Activated naive CD4-positive, alpha-beta T cell treated with anti-CD3 and anti-CD28 coated beads, Interleukin-2, amount 50 U/mL, for 24 hours (primary cell): ENCODE results near the gene DLST.
"Not testable (repeated sequence)": the region's sequence is repeated elsewhere in the genome, so short reads cannot be mapped to it uniquely, and the experiment has no call there.

Source experiments
- H3K27ac Mint-ChIP-seq: one replicate; pipeline ENCODE4 v1.8.0; 2021; ENCODE audit warnings: mild to moderate bottlenecking, mixed read lengths
- H3K27me3 Mint-ChIP-seq: one replicate; pipeline ENCODE4 v1.8.0; 2021; ENCODE audit warnings: mixed read lengths
- H3K36me3 Mint-ChIP-seq: one replicate; pipeline ENCODE4 v1.8.0; 2021; ENCODE audit warnings: mixed read lengths
- H3K4me1 Mint-ChIP-seq: one replicate; pipeline ENCODE4 v1.8.0; 2021; ENCODE audit warnings: mixed read lengths
- H3K4me3 Mint-ChIP-seq: one replicate; pipeline ENCODE4 v1.8.0; 2021; ENCODE audit warnings: mild to moderate bottlenecking, mixed read lengths
- H3K9me3 Mint-ChIP-seq: one replicate; pipeline ENCODE4 v1.8.0; 2021; ENCODE audit warnings: mixed read lengths

Gene DLST

GRCh38 chr14:74932936-74933335, 51.2 kb downstream of the DLST start:
- peaks cover 24% of the 10 kb centered on the region for H3K4me1 Mint-ChIP-seq
- H3K27ac Mint-ChIP-seq, H3K27me3 Mint-ChIP-seq, H3K9me3 Mint-ChIP-seq, H3K36me3 Mint-ChIP-seq, H3K4me3 Mint-ChIP-seq: not testable (repeated sequence)

- H3K4me3 Mint-ChIP-seq: no peak overlapping the region
- no peaks in the 10 kb centered on the region for H3K9me3 Mint-ChIP-seq
- no peaks in the 10 kb centered on the region for H3K36me3 Mint-ChIP-seq
- H3K27me3 Mint-ChIP-seq: no peaks in the 10 kb centered on the region
- no peak overlapping the region for H3K27ac Mint-ChIP-seq
- peaks cover 23% of the 10 kb centered on the region for H3K4me1 Mint-ChIP-seq
Observed at GRCh38 chr14:74934041-74934440, 52.3 kb downstream of the DLST start.

GRCh38 chr14:74934476-74935359, 53.0 kb downstream of the DLST start:
- no peaks in the 10 kb centered on the region for H3K27me3 Mint-ChIP-seq

GRCh38 chr14:74935360-74935680, 53.6 kb downstream of the DLST start:
- no peak overlapping the region for H3K27ac Mint-ChIP-seq
- H3K36me3 Mint-ChIP-seq: no peaks in the 10 kb centered on the region
- H3K4me1 Mint-ChIP-seq: peaks cover 21% of the 10 kb centered on the region
- no peak overlapping the region for H3K4me3 Mint-ChIP-seq
- no peaks in the 10 kb centered on the region for H3K9me3 Mint-ChIP-seq
- H3K27me3 Mint-ChIP-seq: no peaks in the 10 kb centered on the region

More at GRCh38 chr14:74934476-74935359, 53.0 kb downstream of the DLST start:
- H3K27ac Mint-ChIP-seq: no peak overlapping the region
- peaks cover 21% of the 10 kb centered on the region for H3K4me1 Mint-ChIP-seq
- no peaks in the 10 kb centered on the region for H3K36me3 Mint-ChIP-seq
- no peak overlapping the region for H3K4me3 Mint-ChIP-seq
- H3K9me3 Mint-ChIP-seq: no peaks in the 10 kb centered on the region

GRCh38 chr14:74936151-74936550, 54.4 kb downstream of the DLST start:
- Mint-ChIP-seq H3K9me3 (no peaks in the 10 kb centered on the region), H3K27ac (no peak overlapping the region), H3K36me3 (no peaks in the 10 kb centered on the region), H3K27me3 (no peaks in the 10 kb centered on the region), H3K4me3 (no peak overlapping the region), H3K4me1 (peaks cover 21% of the 10 kb centered on the region)

GRCh38 chr14:74936731-74937130, 55.0 kb downstream of the DLST start:
- no peak overlapping the region for H3K4me3 Mint-ChIP-seq
- peaks cover 26% of the 10 kb centered on the region for H3K4me1 Mint-ChIP-seq
- H3K9me3 Mint-ChIP-seq: no peaks in the 10 kb centered on the region
- H3K27me3 Mint-ChIP-seq: no peaks in the 10 kb centered on the region
- no peaks in the 10 kb centered on the region for H3K36me3 Mint-ChIP-seq
- no peak overlapping the region for H3K27ac Mint-ChIP-seq

GRCh38 chr14:74937171-74937570, 55.5 kb downstream of the DLST start:
- Mint-ChIP-seq H3K27me3 (no peaks in the 10 kb centered on the region), H3K27ac (no peak overlapping the region), H3K9me3 (no peaks in the 10 kb centered on the region), H3K4me1 (peaks cover 30% of the 10 kb centered on the region), H3K36me3 (no peaks in the 10 kb centered on the region), H3K4me3 (no peak overlapping the region)

- Mint-ChIP-seq H3K9me3 (no peaks in the 10 kb centered on the region), H3K4me3 (no peak overlapping the region), H3K36me3 (no peaks in the 10 kb centered on the region), H3K4me1 (peaks cover 37% of the 10 kb centered on the region), H3K27ac (no peak overlapping the region), H3K27me3 (no peaks in the 10 kb centered on the region)
Observed at GRCh38 chr14:74938531-74939495, 57.1 kb downstream of the DLST start.

GRCh38 chr14:74940956-74941565, 59.3 kb downstream of the DLST start:
- H3K27ac Mint-ChIP-seq: no peak overlapping the region
- peaks cover 37% of the 10 kb centered on the region for H3K4me1 Mint-ChIP-seq
- no peaks in the 10 kb centered on the region for H3K9me3 Mint-ChIP-seq
- no peaks in the 10 kb centered on the region for H3K27me3 Mint-ChIP-seq
- H3K36me3 Mint-ChIP-seq: no peaks in the 10 kb centered on the region
- H3K4me3 Mint-ChIP-seq: peak overlapping the region; percentile 63

GRCh38 chr14:74941676-74942097, 60.0 kb downstream of the DLST start:
- H3K9me3 Mint-ChIP-seq: no peaks in the 10 kb centered on the region
- H3K27ac Mint-ChIP-seq: peak overlapping the region; percentile 89
- H3K4me1 Mint-ChIP-seq: peaks cover 41% of the 10 kb centered on the region
- H3K36me3 Mint-ChIP-seq: no peaks in the 10 kb centered on the region
- no peaks in the 10 kb centered on the region for H3K27me3 Mint-ChIP-seq
- H3K4me3 Mint-ChIP-seq: peak overlapping the region; percentile 63

GRCh38 chr14:74942181-74942580, 60.5 kb downstream of the DLST start:
- Mint-ChIP-seq H3K27me3 (no peaks in the 10 kb centered on the region), H3K36me3 (no peaks in the 10 kb centered on the region), H3K4me3 (peak overlapping the region; percentile 63), H3K27ac (peak overlapping the region; percentile 89), H3K9me3 (no peaks in the 10 kb centered on the region), H3K4me1 (peaks cover 37% of the 10 kb centered on the region)

GRCh38 chr14:74942608-74943007, 60.9 kb downstream of the DLST start:
- Mint-ChIP-seq H3K27me3 (no peaks in the 10 kb centered on the region), H3K4me3 (peak overlapping the region; percentile 47), H3K27ac (no peak overlapping the region), H3K4me1 (peaks cover 34% of the 10 kb centered on the region), H3K9me3 (no peaks in the 10 kb centered on the region), H3K36me3 (no peaks in the 10 kb centered on the region)

- Mint-ChIP-seq H3K27ac (no peak overlapping the region), H3K4me3 (no peak overlapping the region), H3K27me3 (no peaks in the 10 kb centered on the region), H3K4me1 (peaks cover 29% of the 10 kb centered on the region), H3K36me3 (no peaks in the 10 kb centered on the region), H3K9me3 (no peaks in the 10 kb centered on the region)
Observed at GRCh38 chr14:74945261-74945851, 63.6 kb downstream of the DLST start.

GRCh38 chr14:74945852-74946658, 64.3 kb downstream of the DLST start:
- Mint-ChIP-seq H3K27ac (peak overlapping the region; percentile 80), H3K4me3 (peak overlapping the region; percentile 59), H3K27me3 (no peaks in the 10 kb centered on the region)

More at GRCh38 chr14:74945852-74946658, 64.3 kb downstream of the DLST start:
- no peaks in the 10 kb centered on the region for H3K36me3 Mint-ChIP-seq
- H3K4me1 Mint-ChIP-seq: peaks cover 29% of the 10 kb centered on the region
- no peaks in the 10 kb centered on the region for H3K9me3 Mint-ChIP-seq
